Measurements from ENCODE around the gene APBB2.

GRCh38 chr4:41257257-41257901 lies 43.0 kb upstream of the APBB2 start:
- TF ChIP-seq, protein P1, sequence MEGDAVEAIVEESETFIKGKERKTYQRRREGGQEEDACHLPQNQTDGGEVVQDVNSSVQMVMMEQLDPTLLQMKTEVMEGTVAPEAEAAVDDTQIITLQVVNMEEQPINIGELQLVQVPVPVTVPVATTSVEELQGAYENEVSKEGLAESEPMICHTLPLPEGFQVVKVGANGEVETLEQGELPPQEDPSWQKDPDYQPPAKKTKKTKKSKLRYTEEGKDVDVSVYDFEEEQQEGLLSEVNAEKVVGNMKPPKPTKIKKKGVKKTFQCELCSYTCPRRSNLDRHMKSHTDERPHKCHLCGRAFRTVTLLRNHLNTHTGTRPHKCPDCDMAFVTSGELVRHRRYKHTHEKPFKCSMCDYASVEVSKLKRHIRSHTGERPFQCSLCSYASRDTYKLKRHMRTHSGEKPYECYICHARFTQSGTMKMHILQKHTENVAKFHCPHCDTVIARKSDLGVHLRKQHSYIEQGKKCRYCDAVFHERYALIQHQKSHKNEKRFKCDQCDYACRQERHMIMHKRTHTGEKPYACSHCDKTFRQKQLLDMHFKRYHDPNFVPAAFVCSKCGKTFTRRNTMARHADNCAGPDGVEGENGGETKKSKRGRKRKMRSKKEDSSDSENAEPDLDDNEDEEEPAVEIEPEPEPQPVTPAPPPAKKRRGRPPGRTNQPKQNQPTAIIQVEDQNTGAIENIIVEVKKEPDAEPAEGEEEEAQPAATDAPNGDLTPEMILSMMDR (IDR thresholded peaks at IDR 0.05; ENCODE audit: low read length) = no peak
- no peak for TF ChIP-seq EZH2 (IDR thresholded peaks at IDR 0.05; ENCODE audit: borderline replicate concordance, low read length)

Data from OCI-LY1 (cell line).